ENCODE measurements around the gene KRT1.

GRCh38 chr12:52682938-52683574 lies 2.8 kb upstream of the KRT1 start:
- TF ChIP-seq POLR2AphosphoS5 (IDR thresholded peaks at IDR 0.05; ENCODE audit: low read depth, low read length) (no peak), REST (IDR thresholded peaks at IDR 0.05; ENCODE audit: insufficient read depth in 1 of 2, low read depth in 2 of 2, low read length in 2 of 2) (no peak), SIN3A (IDR thresholded peaks at IDR 0.05; ENCODE audit: borderline replicate concordance, insufficient read depth, low read length) (no peak), FOXP2 (optimal IDR thresholded peaks at IDR 0.05; ENCODE audit: borderline replicate concordance, extremely low read depth, extremely low read length, insufficient read depth) (no peak)
